ENCODE data around the gene CGN.

DNA sequence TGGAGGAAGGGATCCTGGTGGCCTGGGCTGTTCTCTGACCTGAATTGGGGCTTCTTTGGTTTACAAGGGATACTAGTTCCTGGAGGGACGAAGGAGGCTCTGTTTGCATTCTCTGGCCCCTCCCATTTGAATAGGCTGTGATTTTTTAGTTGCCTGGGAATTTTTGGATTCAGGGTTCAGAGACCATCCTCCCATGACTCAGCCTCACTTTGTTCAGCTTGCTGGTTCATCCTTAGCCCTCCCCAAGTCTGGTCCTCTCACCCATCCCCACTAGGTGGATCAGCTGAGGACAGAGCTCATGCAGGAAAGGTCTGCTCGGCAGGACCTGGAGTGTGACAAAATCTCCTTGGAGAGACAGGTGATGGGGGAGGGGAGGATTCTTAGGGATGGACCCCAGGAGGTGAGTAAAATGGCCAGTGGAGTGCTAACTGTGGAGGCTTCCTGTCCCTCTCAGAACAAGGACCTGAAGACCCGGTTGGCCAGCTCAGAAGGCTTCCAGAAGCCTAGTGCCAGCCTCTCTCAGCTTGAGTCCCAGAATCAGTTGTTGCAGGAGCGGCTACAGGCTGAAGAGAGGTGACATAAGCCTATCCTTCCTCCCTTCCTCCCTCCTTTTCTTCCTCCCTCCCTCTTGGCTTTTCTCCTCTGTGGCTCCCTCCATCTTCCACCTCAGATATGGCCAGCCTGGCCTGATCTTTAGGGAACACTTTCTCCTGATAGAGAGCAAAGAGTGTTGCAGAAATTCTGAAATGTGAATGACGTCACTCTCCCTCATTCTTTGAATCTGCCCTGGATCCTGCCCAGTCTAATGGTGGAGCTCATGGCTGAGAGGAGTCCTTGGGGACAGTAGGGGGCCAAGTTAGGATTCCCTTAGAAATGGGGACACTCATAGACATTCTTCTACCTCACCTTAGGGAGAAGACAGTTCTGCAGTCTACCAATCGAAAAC lies 24.4 kb downstream of the CGN start:
- no peak for TF ChIP-seq POLR2A (IDR thresholded peaks at IDR 0.05)
- TF ChIP-seq, protein P1, sequence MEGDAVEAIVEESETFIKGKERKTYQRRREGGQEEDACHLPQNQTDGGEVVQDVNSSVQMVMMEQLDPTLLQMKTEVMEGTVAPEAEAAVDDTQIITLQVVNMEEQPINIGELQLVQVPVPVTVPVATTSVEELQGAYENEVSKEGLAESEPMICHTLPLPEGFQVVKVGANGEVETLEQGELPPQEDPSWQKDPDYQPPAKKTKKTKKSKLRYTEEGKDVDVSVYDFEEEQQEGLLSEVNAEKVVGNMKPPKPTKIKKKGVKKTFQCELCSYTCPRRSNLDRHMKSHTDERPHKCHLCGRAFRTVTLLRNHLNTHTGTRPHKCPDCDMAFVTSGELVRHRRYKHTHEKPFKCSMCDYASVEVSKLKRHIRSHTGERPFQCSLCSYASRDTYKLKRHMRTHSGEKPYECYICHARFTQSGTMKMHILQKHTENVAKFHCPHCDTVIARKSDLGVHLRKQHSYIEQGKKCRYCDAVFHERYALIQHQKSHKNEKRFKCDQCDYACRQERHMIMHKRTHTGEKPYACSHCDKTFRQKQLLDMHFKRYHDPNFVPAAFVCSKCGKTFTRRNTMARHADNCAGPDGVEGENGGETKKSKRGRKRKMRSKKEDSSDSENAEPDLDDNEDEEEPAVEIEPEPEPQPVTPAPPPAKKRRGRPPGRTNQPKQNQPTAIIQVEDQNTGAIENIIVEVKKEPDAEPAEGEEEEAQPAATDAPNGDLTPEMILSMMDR (IDR thresholded peaks at IDR 0.05 in 4 of 5, conservative IDR thresholded peaks at IDR 0.05 in 1 of 5), result no peak
